Activated CD8-positive, alpha-beta T cell treated with anti-CD3 and anti-CD28 coated beads for 36 hours (primary cell): ENCODE measurements around the gene RPS6KA5. TPM values are rescaled to one million over a fixed set of nuclear protein-coding genes. Genes with fewer than 3 reads are reported as not detected.
A peak's percentile ranks its signal among the peaks of the same experiment; 100 is the strongest.

Source experiments
- ATAC-seq: fragments of 200-7000 bp; cut with Tn5 transposase; one replicate; pipeline ENCODE4 v1.10.0; 2021; ENCODE audit warnings: mild to moderate bottlenecking, moderate library complexity
- CTCF ChIA-PET: fragments of 350-600 bp; sonication (Branson Sonifier 250); formaldehyde crosslinking; loops from one replicate; lab custom pipeline; 2021; ENCODE audit warnings: antibody characterized with exemption; lab: Charles Lee
- POLR2A ChIA-PET: fragments of 350-600 bp; sonication (Branson Sonifier 250); formaldehyde crosslinking; loops from one replicate; lab custom pipeline; 2021; ENCODE audit warnings: antibody characterized with exemption; lab: Charles Lee
- DNase-seq: peaks from one replicate; pipeline ENCODE4 v3.0.0-alpha.2; 2020
- H3K27ac Mint-ChIP-seq: one replicate; pipeline ENCODE4 v1.8.0; 2021; ENCODE audit warnings: mild to moderate bottlenecking, mixed read lengths
- H3K27me3 Mint-ChIP-seq: one replicate; pipeline ENCODE4 v1.8.0; 2021; ENCODE audit warnings: mixed read lengths
- H3K36me3 Mint-ChIP-seq: one replicate; pipeline ENCODE4 v1.8.0; 2021; ENCODE audit warnings: low read depth, mixed read lengths
- H3K4me1 Mint-ChIP-seq: one replicate; pipeline ENCODE4 v1.8.0; 2021; ENCODE audit warnings: low read depth, mixed read lengths
- H3K4me3 Mint-ChIP-seq: one replicate; pipeline ENCODE4 v1.8.0; 2021; ENCODE audit warnings: mild to moderate bottlenecking, moderate library complexity, mixed read lengths
- H3K9me3 Mint-ChIP-seq: one replicate; pipeline ENCODE4 v1.8.0; 2021; ENCODE audit warnings: mixed read lengths
- CTCF ChIP-seq: fragments of 200-600 bp; IDR thresholded peaks from one replicate; pipeline ENCODE4 v1.8.0; 2022; ENCODE audit warnings: antibody characterized with exemption, mild to moderate bottlenecking
- intact Hi-C: fragments of 100-400 bp; cut with micrococcal nuclease; formaldehyde crosslinking; loops from one replicate; pipeline ENCODE4 v1.10.0; 2022
- total RNA-seq, 2 experiments: library from RNA; stranded (reverse); gene quantifications; one replicate each; pipeline ENCODE4 v1.2.3, GENCODE V29; 2021

RPS6KA5 gene
- total RNA-seq, 2 experiments from 2014 or later, result 12.8 to 12.9 TPM

- peaks cover 20% of the 10 kb centered on the region for H3K36me3 Mint-ChIP-seq
- intact Hi-C loops, result loop anchor here (1.0 to 10.0 kb wide), 3 partner anchors 152 to 382 kb away; no protein-coding TSS in a partner anchor
- peaks cover 19% of the 10 kb centered on the region for H3K4me1 Mint-ChIP-seq
- peak; percentile 92 for TF ChIP-seq CTCF
- no peaks in the 10 kb centered on the region for H3K27me3 Mint-ChIP-seq
- CTCF ChIA-PET, result interaction anchor here (0.6 to 7.4 kb wide), 57 partner anchors 8 to 388 kb away, joined by 3 to 175 read pairs (median 5); partner anchors contain the start of genes DGLUCY and RPS6KA5
- no peaks in the 10 kb centered on the region for H3K9me3 Mint-ChIP-seq
- peak; percentile 77 for DNase-seq
- H3K27ac Mint-ChIP-seq, result no peak overlapping the region
- no peak overlapping the region for H3K4me3 Mint-ChIP-seq
- POLR2A ChIA-PET, result interaction anchor here (0.7 to 1.2 kb wide), 4 partner anchors 13 to 474 kb away, joined by 3 to 5 read pairs (median 4); no protein-coding TSS in a partner anchor
- peak; percentile 84 for ATAC-seq
Observed at GRCh38 chr14:90903101-90903500, 157.3 kb downstream of the RPS6KA5 start.

- H3K4me3 Mint-ChIP-seq, result no peak overlapping the region
- H3K27me3 Mint-ChIP-seq, result no peaks in the 10 kb centered on the region
- DNase-seq (no peak), ATAC-seq (no peak)
- intact Hi-C loops, result loop anchor here (10.0 kb wide), 2 partner anchors 154 to 384 kb away; no protein-coding TSS in a partner anchor
- TF ChIP-seq CTCF, result no peak
- CTCF ChIA-PET, result interaction anchor here (7.4 kb wide), 1 partner anchor 275 kb away, joined by 175 read pairs; no protein-coding TSS in a partner anchor
- peaks cover 25% of the 10 kb centered on the region for H3K36me3 Mint-ChIP-seq
- peaks cover 9% of the 10 kb centered on the region for H3K4me1 Mint-ChIP-seq
- no peaks in the 10 kb centered on the region for H3K9me3 Mint-ChIP-seq
- H3K27ac Mint-ChIP-seq, result no peak overlapping the region
- POLR2A ChIA-PET, result no interaction called here
Observed at GRCh38 chr14:90900476-90901083, 159.9 kb downstream of the RPS6KA5 start.

- ChIA-PET POLR2A (no interaction called here), CTCF (interaction anchor here (1.7 kb wide), 1 partner anchor 277 kb away, joined by 8 read pairs; no protein-coding TSS in a partner anchor)
- DNase-seq (no peak), ATAC-seq (no peak)
- H3K4me3 Mint-ChIP-seq, result no peak overlapping the region
- H3K27ac Mint-ChIP-seq, result no peak overlapping the region
- H3K27me3 Mint-ChIP-seq, result no peaks in the 10 kb centered on the region
- peaks cover 4% of the 10 kb centered on the region for H3K4me1 Mint-ChIP-seq
- no peak for TF ChIP-seq CTCF
- intact Hi-C loops, result no loop called here
- no peaks in the 10 kb centered on the region for H3K9me3 Mint-ChIP-seq
- peaks cover 31% of the 10 kb centered on the region for H3K36me3 Mint-ChIP-seq
Observed at GRCh38 chr14:90897022-90897421, 163.4 kb downstream of the RPS6KA5 start.

GRCh38 chr14:90894241-90894640, 166.2 kb downstream of the RPS6KA5 start:
- DNase-seq (no peak), ATAC-seq (no peak)
- ChIA-PET POLR2A (no interaction called here), CTCF (interaction anchor here (1.0 to 6.3 kb wide), 4 partner anchors 8 to 283 kb away, joined by 3 to 55 read pairs (median 4); no protein-coding TSS in a partner anchor)
- Mint-ChIP-seq H3K9me3 (no peaks in the 10 kb centered on the region), H3K36me3 (peaks cover 26% of the 10 kb centered on the region), H3K27ac (no peak overlapping the region), H3K27me3 (no peaks in the 10 kb centered on the region), H3K4me1 (peaks cover 4% of the 10 kb centered on the region), H3K4me3 (no peak overlapping the region)
- TF ChIP-seq CTCF, result no peak
- intact Hi-C loops, result no loop called here

GRCh38 chr14:90893510-90893909, 166.9 kb downstream of the RPS6KA5 start:
- Mint-ChIP-seq H3K9me3 (no peaks in the 10 kb centered on the region), H3K27me3 (no peaks in the 10 kb centered on the region), H3K36me3 (peaks cover 19% of the 10 kb centered on the region), H3K4me3 (no peak overlapping the region), H3K4me1 (peaks cover 4% of the 10 kb centered on the region), H3K27ac (no peak overlapping the region)
- ChIA-PET CTCF (interaction anchor here (1.5 to 6.3 kb wide), 3 partner anchors 9 to 280 kb away, joined by 3 to 55 read pairs (median 12); no protein-coding TSS in a partner anchor), POLR2A (no interaction called here)
- no peak for ATAC-seq
- TF ChIP-seq CTCF, result no peak
- intact Hi-C loops, result no loop called here
- DNase-seq, result no peak
